ENCODE data around the gene MINK1. TPM values are rescaled to one million over a fixed set of nuclear protein-coding genes. Genes with fewer than 3 reads are reported as not detected.

The MINK1 gene
- total and polyA plus RNA-seq, 2 of the 13 experiments (the other 11 are each of a cell fraction or from before 2014, with no cell fraction given): 17.2 to 63.9 TPM

- no peak for TF ChIP-seq MIER3 (CRISPR knock-in tag; IDR thresholded peaks at IDR 0.05; ENCODE audit: borderline replicate concordance)
- no peak for TF ChIP-seq ZNF737 (CRISPR knock-in tag; IDR thresholded peaks at IDR 0.05; ENCODE audit: borderline replicate concordance)
- no peak for TF ChIP-seq GMEB1 (CRISPR knock-in tag; IDR thresholded peaks at IDR 0.05; ENCODE audit: borderline replicate concordance)
- TF ChIP-seq PHF20 (CRISPR knock-in tag; IDR thresholded peaks at IDR 0.05): peak; percentile 6; the same call in 1 of the 2 replicates
- TF ChIP-seq HIVEP1 (CRISPR knock-in tag; IDR thresholded peaks at IDR 0.05): 0 out of 2 replicates have a peak, but pooled peaks have one; percentile 36
- TF ChIP-seq, protein P1, sequence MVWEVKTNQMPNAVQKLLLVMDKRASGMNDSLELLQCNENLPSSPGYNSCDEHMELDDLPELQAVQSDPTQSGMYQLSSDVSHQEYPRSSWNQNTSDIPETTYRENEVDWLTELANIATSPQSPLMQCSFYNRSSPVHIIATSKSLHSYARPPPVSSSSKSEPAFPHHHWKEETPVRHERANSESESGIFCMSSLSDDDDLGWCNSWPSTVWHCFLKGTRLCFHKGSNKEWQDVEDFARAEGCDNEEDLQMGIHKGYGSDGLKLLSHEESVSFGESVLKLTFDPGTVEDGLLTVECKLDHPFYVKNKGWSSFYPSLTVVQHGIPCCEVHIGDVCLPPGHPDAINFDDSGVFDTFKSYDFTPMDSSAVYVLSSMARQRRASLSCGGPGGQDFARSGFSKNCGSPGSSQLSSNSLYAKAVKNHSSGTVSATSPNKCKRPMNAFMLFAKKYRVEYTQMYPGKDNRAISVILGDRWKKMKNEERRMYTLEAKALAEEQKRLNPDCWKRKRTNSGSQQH (CRISPR knock-in tag; IDR thresholded peaks at IDR 0.05; ENCODE audit: low read depth): 0 out of 2 replicates have a peak, but pooled peaks have one; percentile 36
- TF ChIP-seq POLR2A (IDR thresholded peaks at IDR 0.05; ENCODE audit: insufficient read depth in 1 of 2, low read depth in 2 of 2, low read length in 2 of 2): peak in 1 of 2 experiments; percentile 46; a peak in 1 of 4 replicates
- TF ChIP-seq ZBTB43 (CRISPR knock-in tag; conservative IDR thresholded peaks at IDR 0.05): no peak
- 0 out of 2 replicates have a peak, but pooled peaks have one; percentile 13 for TF ChIP-seq PHF8 (CRISPR knock-in tag; IDR thresholded peaks at IDR 0.05)
- no peak for TF ChIP-seq PRDM4 (CRISPR knock-in tag; IDR thresholded peaks at IDR 0.05; ENCODE audit: borderline replicate concordance)
- peak; percentile 49; the same call in 1 of the 2 replicates for TF ChIP-seq THAP9 (CRISPR knock-in tag; IDR thresholded peaks at IDR 0.05; ENCODE audit: borderline replicate concordance)
- 0 out of 2 replicates have a peak, but pooled peaks have one; percentile 34 for TF ChIP-seq SALL2 (CRISPR knock-in tag; IDR thresholded peaks at IDR 0.05)
- TF ChIP-seq NBN (conservative IDR thresholded peaks at IDR 0.05): no peak
- TF ChIP-seq ZNF354B (CRISPR knock-in tag; IDR thresholded peaks at IDR 0.05): no peak
- TF ChIP-seq TEAD3 (CRISPR knock-in tag; optimal IDR thresholded peaks at IDR 0.05; ENCODE audit: borderline replicate concordance): no peak
- TF ChIP-seq, protein P2, sequence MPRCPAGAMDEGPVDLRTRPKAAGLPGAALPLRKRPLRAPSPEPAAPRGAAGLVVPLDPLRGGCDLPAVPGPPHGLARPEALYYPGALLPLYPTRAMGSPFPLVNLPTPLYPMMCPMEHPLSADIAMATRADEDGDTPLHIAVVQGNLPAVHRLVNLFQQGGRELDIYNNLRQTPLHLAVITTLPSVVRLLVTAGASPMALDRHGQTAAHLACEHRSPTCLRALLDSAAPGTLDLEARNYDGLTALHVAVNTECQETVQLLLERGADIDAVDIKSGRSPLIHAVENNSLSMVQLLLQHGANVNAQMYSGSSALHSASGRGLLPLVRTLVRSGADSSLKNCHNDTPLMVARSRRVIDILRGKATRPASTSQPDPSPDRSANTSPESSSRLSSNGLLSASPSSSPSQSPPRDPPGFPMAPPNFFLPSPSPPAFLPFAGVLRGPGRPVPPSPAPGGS (CRISPR knock-in tag; IDR thresholded peaks at IDR 0.05): 0 out of 2 replicates have a peak, but pooled peaks have one; percentile 34
- TF ChIP-seq HES4 (CRISPR knock-in tag; IDR thresholded peaks at IDR 0.05; ENCODE audit: borderline replicate concordance): 0 out of 2 replicates have a peak, but pooled peaks have one; percentile 19
These were observed 107.6 kb downstream of the MINK1 start (continued) for GRCh38 chr17:4940555-4941318.
